ENCODE data around the gene ELMO3.

The ELMO3 gene

GRCh38 chr16:67206129-67206837 lies 7.4 kb downstream of the ELMO3 start:
- no peak overlapping the region for H3K4me3 ChIP-seq (ENCODE audit: low read depth, low read length)
- no peak for TF ChIP-seq CTCF (conservative IDR thresholded peaks at IDR 0.05; ENCODE audit: low read depth, low read length)
- no peak for DNase-seq (ENCODE audit: low read depth)

- no peak overlapping the region for H3K4me3 ChIP-seq (ENCODE audit: low read depth, low read length)
- TF ChIP-seq CTCF (conservative IDR thresholded peaks at IDR 0.05; ENCODE audit: low read depth, low read length) = no peak
- DNase-seq (ENCODE audit: low read depth) = no peak
Measured at GRCh38 chr16:67206838-67207248, 7.9 kb downstream of the ELMO3 start.

GRCh38 chr16:67207249-67208091 lies 8.5 kb downstream of the ELMO3 start:
- no peak overlapping the region for H3K4me3 ChIP-seq (ENCODE audit: low read depth, low read length)
- DNase-seq (ENCODE audit: low read depth) = no peak
- no peak for TF ChIP-seq CTCF (conservative IDR thresholded peaks at IDR 0.05; ENCODE audit: low read depth, low read length)

DNA sequence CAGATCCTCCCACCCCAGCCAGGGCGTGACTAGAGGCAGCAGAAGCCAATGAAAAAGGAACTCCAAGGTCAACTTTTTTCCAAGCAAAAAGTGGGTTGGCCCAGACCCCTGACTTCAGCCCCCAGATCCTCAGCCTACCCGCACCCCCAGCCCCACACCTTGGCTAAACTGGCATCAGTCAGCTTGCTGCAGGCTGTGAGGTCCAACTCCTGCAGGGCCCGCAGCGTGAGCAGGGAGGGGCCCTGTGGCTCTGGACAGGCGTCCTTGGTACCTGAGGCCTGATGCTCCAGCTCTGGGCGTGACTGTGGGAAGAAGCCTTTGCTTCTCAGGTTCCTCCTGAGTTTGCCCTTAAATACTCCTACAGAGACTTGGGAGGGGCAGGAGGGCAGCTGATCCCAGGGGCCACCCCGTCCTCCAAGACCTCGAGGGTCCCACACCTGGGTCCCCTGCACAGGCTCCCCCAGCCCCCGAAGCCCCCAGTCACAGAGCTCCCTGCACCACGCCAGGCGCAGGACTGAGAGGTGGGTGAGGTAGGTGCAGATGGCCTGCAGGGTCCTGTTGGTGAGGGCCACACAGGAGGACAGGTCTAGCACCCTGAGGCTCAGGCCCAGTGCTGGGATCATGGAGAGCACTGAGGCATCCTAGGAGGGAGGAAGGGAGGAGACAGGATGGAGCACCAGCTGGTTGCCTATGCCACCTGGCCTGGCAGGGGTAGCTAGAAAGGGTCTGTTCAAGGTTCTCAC lies 9.4 kb downstream of the ELMO3 start:
- no peak for TF ChIP-seq CTCF (conservative IDR thresholded peaks at IDR 0.05; ENCODE audit: low read depth, low read length)
- no peak overlapping the region for H3K4me3 ChIP-seq (ENCODE audit: low read depth, low read length)
- no peak for DNase-seq (ENCODE audit: low read depth)

GRCh38 chr16:67209565-67209964 lies 10.6 kb downstream of the ELMO3 start:
- TF ChIP-seq CTCF (conservative IDR thresholded peaks at IDR 0.05; ENCODE audit: low read depth, low read length) = no peak
- no peak overlapping the region for H3K4me3 ChIP-seq (ENCODE audit: low read depth, low read length)
- DNase-seq (ENCODE audit: low read depth) = no peak

GRCh38 chr16:67210069-67210937 lies 11.4 kb downstream of the ELMO3 start:
- TF ChIP-seq CTCF (conservative IDR thresholded peaks at IDR 0.05; ENCODE audit: low read depth, low read length) = no peak
- no peak overlapping the region for H3K4me3 ChIP-seq (ENCODE audit: low read depth, low read length)
- no peak for DNase-seq (ENCODE audit: low read depth)
